ENCODE results near the gene RFX8. TPM values are rescaled to one million over a fixed set of nuclear protein-coding genes. Genes with fewer than 3 reads are reported as not detected.
"Not testable (repeated sequence)": the region's sequence is repeated elsewhere in the genome, so short reads cannot be mapped to it uniquely, and the experiment has no call there.

Gene RFX8
- total and polyA plus RNA-seq, 8 donors = 0.13 to 0.92 TPM; not detected in 6

DNA sequence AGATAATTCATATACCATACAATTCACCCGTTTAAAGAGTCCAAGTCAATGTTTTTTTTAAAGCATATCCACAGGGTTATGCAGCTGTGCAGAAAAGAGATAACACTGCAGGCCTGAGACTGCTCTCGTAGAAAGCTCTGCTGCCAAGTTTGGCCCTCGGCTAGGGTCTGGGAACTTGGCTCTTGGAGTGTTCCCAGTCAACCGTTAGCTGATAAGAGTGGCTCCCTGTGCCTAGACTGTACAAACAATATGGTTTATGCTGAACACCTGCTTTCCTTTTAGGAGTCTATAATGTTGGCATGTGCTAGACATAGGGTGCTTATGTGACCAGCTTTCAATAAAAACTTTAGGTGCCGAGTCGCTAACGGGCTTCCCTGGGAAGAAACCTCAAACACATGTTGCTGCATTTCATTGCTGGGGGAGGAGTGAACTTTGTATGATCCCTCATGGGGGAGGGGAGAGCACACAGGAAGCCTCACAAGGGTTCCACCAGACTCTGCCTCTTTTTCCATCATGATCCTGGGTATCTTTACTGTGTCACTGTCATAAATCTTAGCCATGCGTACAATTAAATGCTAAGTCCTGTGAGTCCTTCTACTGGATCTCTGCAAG lies 34.7 kb downstream of the RFX8 start:
- H3K27me3 ChIP-seq = no peaks in the 10 kb centered on the region
- H3K36me3 ChIP-seq = no peaks in the 10 kb centered on the region
- TF ChIP-seq, protein P1, sequence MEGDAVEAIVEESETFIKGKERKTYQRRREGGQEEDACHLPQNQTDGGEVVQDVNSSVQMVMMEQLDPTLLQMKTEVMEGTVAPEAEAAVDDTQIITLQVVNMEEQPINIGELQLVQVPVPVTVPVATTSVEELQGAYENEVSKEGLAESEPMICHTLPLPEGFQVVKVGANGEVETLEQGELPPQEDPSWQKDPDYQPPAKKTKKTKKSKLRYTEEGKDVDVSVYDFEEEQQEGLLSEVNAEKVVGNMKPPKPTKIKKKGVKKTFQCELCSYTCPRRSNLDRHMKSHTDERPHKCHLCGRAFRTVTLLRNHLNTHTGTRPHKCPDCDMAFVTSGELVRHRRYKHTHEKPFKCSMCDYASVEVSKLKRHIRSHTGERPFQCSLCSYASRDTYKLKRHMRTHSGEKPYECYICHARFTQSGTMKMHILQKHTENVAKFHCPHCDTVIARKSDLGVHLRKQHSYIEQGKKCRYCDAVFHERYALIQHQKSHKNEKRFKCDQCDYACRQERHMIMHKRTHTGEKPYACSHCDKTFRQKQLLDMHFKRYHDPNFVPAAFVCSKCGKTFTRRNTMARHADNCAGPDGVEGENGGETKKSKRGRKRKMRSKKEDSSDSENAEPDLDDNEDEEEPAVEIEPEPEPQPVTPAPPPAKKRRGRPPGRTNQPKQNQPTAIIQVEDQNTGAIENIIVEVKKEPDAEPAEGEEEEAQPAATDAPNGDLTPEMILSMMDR (IDR thresholded peaks at IDR 0.05) = no peak
- TF ChIP-seq EP300 (IDR thresholded peaks at IDR 0.05) (no peak), POLR2A (IDR thresholded peaks at IDR 0.05) (no peak), POLR2AphosphoS5 (IDR thresholded peaks at IDR 0.05) (no peak)
- no peaks in the 10 kb centered on the region for H3K9me3 ChIP-seq
- H3K27ac ChIP-seq = no peak overlapping the region
- no peak overlapping the region for H3K4me3 ChIP-seq
- H3K4me1 ChIP-seq = peaks cover 0 to 10% (median 3%) of the 10 kb centered on the region in 4 donors
- 23 to 37% (median 35%) methylated on average over 8 of the region's 8 CpGs for WGBS, 5 donors
- DNase-seq = peak; percentile 56 to 63
- intact Hi-C loops (cut with DNase I; ENCODE audit: low total_unique reads) = no loop called here

DNA sequence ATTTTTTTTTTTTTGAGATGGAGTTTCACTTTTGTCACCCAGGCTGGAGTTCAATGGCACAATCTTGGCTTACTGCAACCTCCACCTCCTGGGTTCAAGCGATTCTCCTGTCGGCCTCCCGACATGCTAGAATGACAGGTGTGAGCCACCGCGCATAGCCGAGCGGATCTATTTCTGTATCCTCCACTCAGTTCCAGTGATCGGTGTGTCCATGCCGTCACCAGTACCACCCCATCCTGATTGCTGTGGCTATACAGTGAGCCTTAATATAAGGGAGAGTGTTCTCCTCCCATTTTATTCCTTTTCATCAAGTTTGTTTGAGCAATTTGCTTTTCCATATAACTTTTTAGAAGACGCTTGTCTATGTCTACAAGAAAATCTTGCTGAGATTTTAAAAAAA lies 35.2 kb downstream of the RFX8 start:
- Histone ChIP-seq H3K27ac (no peak overlapping the region), H3K27me3 (no peaks in the 10 kb centered on the region), H3K4me3 (no peak overlapping the region), H3K36me3 (no peaks in the 10 kb centered on the region), H3K9me3 (no peaks in the 10 kb centered on the region), H3K4me1 (peaks cover 0 to 10% (median 4%) of the 10 kb centered on the region in 4 donors)
- TF ChIP-seq, protein P1 (IDR thresholded peaks at IDR 0.05) = no peak
- TF ChIP-seq POLR2AphosphoS5 (IDR thresholded peaks at IDR 0.05) (no peak), POLR2A (IDR thresholded peaks at IDR 0.05) (no peak), EP300 (IDR thresholded peaks at IDR 0.05) (no peak)
- 87 to 92% (median 89%) methylated on average over 10 of the region's 10 CpGs for WGBS, 5 donors
- no peak for DNase-seq
- intact Hi-C loops (cut with DNase I; ENCODE audit: low total_unique reads) = no loop called here

DNA sequence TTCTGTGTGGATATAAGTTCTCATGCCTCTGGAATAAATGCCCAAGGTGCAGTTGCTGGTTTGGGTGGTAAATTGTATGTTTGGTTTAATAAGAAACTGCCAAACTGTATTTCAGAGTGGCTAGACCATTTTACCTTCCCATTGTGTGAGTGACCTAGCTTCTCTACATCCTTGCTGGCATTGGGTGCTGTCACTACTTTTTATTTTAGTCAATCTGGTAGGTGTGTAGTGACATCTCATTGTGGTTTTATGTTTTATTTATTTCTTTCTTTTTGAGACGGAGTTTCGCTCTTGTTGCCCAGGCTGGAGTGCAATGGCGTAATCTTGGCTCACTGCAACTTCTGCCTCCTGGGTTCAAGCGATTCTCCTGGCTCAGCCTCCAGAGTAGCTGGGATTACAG lies 36.4 kb downstream of the RFX8 start:
- intact Hi-C loops (cut with DNase I; ENCODE audit: low total_unique reads); H3K9me3 ChIP-seq; H3K36me3 ChIP-seq; H3K4me1 ChIP-seq; H3K27me3 ChIP-seq; DNase-seq; H3K4me3 ChIP-seq; H3K27ac ChIP-seq: not testable (repeated sequence)
- WGBS, 5 donors = 55 to 100% (median 62%) methylated on average over 4 of the region's 4 CpGs

DNA sequence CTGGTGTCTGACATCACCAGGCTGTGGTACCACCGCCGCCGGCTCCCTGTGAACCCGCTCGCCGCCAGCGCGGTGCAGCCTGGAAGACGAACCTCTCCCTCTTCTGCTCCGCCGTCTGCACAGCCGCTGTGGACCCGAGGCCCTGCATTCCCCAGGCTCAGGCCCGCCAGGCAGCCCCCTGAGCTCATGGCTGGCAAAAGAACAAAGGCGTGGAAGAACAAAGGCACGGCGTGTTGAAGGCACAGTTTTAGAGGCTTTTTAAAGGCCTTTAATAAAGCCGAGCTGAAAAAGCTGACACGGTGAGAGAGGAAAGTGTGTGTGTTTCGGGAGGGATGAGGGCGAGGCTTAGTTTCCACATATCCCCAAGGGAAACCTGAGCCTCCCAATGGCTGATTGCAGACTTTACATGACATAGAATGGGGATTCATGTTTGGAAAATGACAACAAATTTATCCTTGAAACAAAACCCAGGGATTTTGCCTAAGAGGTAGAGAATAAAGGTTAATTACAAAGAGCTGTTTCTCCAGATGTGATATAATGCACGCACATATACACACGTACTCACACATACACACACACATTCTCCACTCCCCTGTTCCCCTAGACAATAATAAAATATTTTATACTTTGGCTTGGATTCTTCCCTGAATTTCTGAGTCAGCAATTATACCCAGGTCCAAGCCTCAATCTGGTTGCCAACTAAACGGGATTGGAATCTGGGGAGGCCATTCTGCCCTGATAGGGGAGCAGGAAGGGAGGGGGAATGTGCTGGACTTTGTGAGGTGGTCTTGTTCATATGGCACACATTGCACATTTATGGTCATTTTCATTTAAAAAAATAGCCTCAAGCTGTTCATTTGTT lies 39.7 kb downstream of the RFX8 start:
- no peaks in the 10 kb centered on the region for H3K36me3 ChIP-seq
- H3K9me3 ChIP-seq = no peaks in the 10 kb centered on the region
- peak overlapping the region in 1 of 4 donors; percentile 7 for H3K4me3 ChIP-seq
- no peaks in the 10 kb centered on the region for H3K27me3 ChIP-seq
- 48 to 54% (median 49%) methylated on average over 18 to 24 of the region's 24 CpGs for WGBS, 5 donors
- peaks cover 0 to 9% (median 4%) of the 10 kb centered on the region in 4 donors for H3K4me1 ChIP-seq
- DNase-seq = peak in 1 of 2 donors; percentile 77
- intact Hi-C loops (cut with DNase I; ENCODE audit: low total_unique reads) = no loop called here
- no peak for TF ChIP-seq POLR2AphosphoS5 (IDR thresholded peaks at IDR 0.05)
- H3K27ac ChIP-seq = no peak overlapping the region

DNA sequence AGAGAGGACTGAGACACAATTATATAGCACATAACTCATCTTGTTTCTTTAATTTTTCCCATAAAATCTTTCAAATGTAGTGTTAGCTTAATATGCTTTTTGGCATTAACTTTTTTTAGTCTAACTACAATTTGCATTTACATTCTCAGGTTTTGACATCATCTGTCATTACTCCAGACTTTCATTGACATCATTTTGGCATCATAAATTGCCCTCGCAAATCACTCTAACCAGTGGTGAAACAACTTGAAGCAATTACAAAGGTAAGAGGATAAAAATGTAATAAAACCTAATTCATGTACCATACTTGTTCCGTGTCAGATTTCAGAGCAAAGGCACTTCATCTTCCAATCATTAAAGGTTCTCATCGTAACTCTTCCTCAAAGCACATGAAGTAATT lies 41.4 kb downstream of the RFX8 start:
- no peak for DNase-seq
- Histone ChIP-seq H3K27ac (no peak overlapping the region), H3K9me3 (no peaks in the 10 kb centered on the region), H3K27me3 (no peaks in the 10 kb centered on the region), H3K36me3 (no peaks in the 10 kb centered on the region), H3K4me1 (peaks cover 0 to 9% (median 0%) of the 10 kb centered on the region in 4 donors), H3K4me3 (no peak overlapping the region)
- intact Hi-C loops (cut with DNase I; ENCODE audit: low total_unique reads) = no loop called here
- WGBS, 5 donors = 93 to 99% (median 95%) methylated on average over 3 of the region's 3 CpGs
- TF ChIP-seq POLR2A (IDR thresholded peaks at IDR 0.05) = no peak

All from stomach (tissue), 9 donors.